Stimulated activated CD8-positive, alpha-beta memory T cell treated with anti-CD3 and anti-CD28 coated beads, Interleukin-15, amount 100 ng/mL, for 24 hours (primary cell): ENCODE data around the gene SEC11C.
"Not testable (repeated sequence)": the region's sequence is repeated elsewhere in the genome, so short reads cannot be mapped to it uniquely, and the experiment has no call there.

ENCODE experiments used
- DNase-seq: peaks from one replicate; pipeline ENCODE4 v3.0.0-alpha.2; 2020; ENCODE audit warnings: low read depth

SEC11C gene

GRCh38 chr18:59139615-59140301, at the start of gene SEC11C:
Gene SEC11C, plus strand, starts transcription at chr18:59139884. Its CDS starts 65 bp downstream, at chr18:59139949.
- DNase-seq = peak; percentile 80

- DNase-seq = no peak
Observed at GRCh38 chr18:59090966-59091603, 48.6 kb upstream of the SEC11C start.

GRCh38 chr18:59093668-59094067, 46.0 kb upstream of the SEC11C start:
- no peak for DNase-seq

GRCh38 chr18:59094569-59094968, 45.1 kb upstream of the SEC11C start:
- DNase-seq = no peak

GRCh38 chr18:59096098-59096789, 43.4 kb upstream of the SEC11C start:
- no peak for DNase-seq

- DNase-seq = no peak
Observed at GRCh38 chr18:59101830-59102414, 37.8 kb upstream of the SEC11C start.

GRCh38 chr18:59109375-59109774, 30.3 kb upstream of the SEC11C start:
- no peak for DNase-seq

GRCh38 chr18:59114160-59114559, 25.5 kb upstream of the SEC11C start:
- DNase-seq = no peak

GRCh38 chr18:59123588-59124369, 15.9 kb upstream of the SEC11C start:
- no peak for DNase-seq

GRCh38 chr18:59124370-59124704, 15.3 kb upstream of the SEC11C start:
- no peak for DNase-seq

- DNase-seq = no peak
Observed at GRCh38 chr18:59127047-59127446, 12.6 kb upstream of the SEC11C start.

GRCh38 chr18:59129951-59130703, 9.6 kb upstream of the SEC11C start:
- no peak for DNase-seq

- DNase-seq = no peak
Observed at GRCh38 chr18:59132810-59133465, 6.7 kb upstream of the SEC11C start.

- peak; percentile 79 for DNase-seq
Observed at GRCh38 chr18:59139291-59139614, 431 bp upstream of the SEC11C start.

- DNase-seq = no peak
Observed at GRCh38 chr18:59140302-59140885, 710 bp downstream of the SEC11C start.

- no peak for DNase-seq
Observed at GRCh38 chr18:59141294-59142068, 1.8 kb downstream of the SEC11C start.

GRCh38 chr18:59142274-59142673, 2.6 kb downstream of the SEC11C start:
- no peak for DNase-seq

- not testable (repeated sequence) for DNase-seq
Observed at GRCh38 chr18:59142800-59143416, 3.2 kb downstream of the SEC11C start.

GRCh38 chr18:59143441-59143840, 3.8 kb downstream of the SEC11C start:
- no peak for DNase-seq
